SH-SY5Y (cell line): ENCODE results near the gene PPP1R13L.

Source experiments
- GATA2 ChIP-seq: IDR thresholded peaks from 2 replicates; pipeline ENCODE4 v1.6.1; 2011; ENCODE audit warnings: mild to moderate bottlenecking, low read depth, low read length
- GATA3 ChIP-seq: IDR thresholded peaks from 2 replicates; pipeline ENCODE4 v1.6.1; 2011; ENCODE audit warnings: low read depth, mild to moderate bottlenecking, low read length, moderate library complexity

DNA sequence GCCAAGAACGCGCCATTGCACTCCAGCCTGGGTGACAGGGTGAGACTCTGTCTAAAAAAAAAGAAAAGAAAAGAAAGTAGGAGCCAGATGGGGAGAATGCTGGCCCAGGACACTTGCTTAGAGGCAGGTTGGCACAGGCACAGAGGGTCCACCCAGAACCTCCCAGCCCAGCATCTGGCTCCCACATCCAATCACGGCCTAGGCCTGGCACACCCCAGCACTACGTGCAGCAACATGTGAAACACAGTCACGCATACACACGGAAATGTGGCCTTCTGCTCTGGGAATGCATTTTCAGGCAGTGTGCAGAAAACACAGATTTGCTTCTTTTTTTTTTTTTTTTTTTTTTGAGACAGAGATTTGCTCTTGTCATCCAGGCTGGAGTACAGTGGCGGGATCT, 42.1 kb upstream of the PPP1R13L start:
- TF ChIP-seq GATA2 (no peak), GATA3 (no peak)
